MM.1S (cell line): ENCODE results near the gene C1orf198.

Experiments used
- DNase-seq: peaks from one replicate; pipeline ENCODE4 v3.0.0-alpha.2; 2015
- H2AFZ ChIP-seq: fragments of 300-600 bp; sonication (generic); 2 replicates; pipeline ENCODE4 v1.6.0; 2016; ENCODE audit warnings: antibody characterized with exemption, low read length
- H3F3A ChIP-seq: fragments of 300-600 bp; sonication (generic); 2 replicates; pipeline ENCODE4 v1.6.1; 2016; ENCODE audit warnings: mild to moderate bottlenecking, antibody characterized with exemption, low read length, moderate library complexity, mixed read lengths; ENCODE audit not compliant: insufficient read depth
- H3K27ac ChIP-seq: fragments of 300-600 bp; sonication (generic); 2 replicates; pipeline ENCODE4 v1.5.1; 2016; ENCODE audit warnings: mild to moderate bottlenecking, low read length
- H3K27me3 ChIP-seq: fragments of 300-600 bp; sonication (generic); replicated peaks from 2 replicates; pipeline ENCODE4 v1.6.0; 2016; ENCODE audit warnings: low read length; ENCODE audit not compliant: insufficient read depth
- H3K36me3 ChIP-seq: fragments of 300-600 bp; sonication (generic); replicated peaks from 2 replicates; pipeline ENCODE4 v1.6.1; 2016; ENCODE audit warnings: mild to moderate bottlenecking, low read length, mixed read lengths; ENCODE audit not compliant: insufficient read depth
- H3K4me1 ChIP-seq: fragments of 300-600 bp; sonication (generic); 2 replicates; pipeline ENCODE4 v1.6.1; 2016; ENCODE audit warnings: low read length, mixed read lengths
- H3K4me2 ChIP-seq: fragments of 300-600 bp; sonication (generic); 2 replicates; pipeline ENCODE4 v1.6.0; 2016; ENCODE audit warnings: low read depth, low read length
- H3K4me3 ChIP-seq: fragments of 300-600 bp; sonication (generic); 2 replicates; pipeline ENCODE4 v1.5.1; 2016; ENCODE audit warnings: low read length, mixed read lengths
- H3K79me2 ChIP-seq: fragments of 300-600 bp; sonication (generic); 2 replicates; pipeline ENCODE4 v1.6.1; 2016; ENCODE audit warnings: mixed run types, low read length, mixed read lengths
- H3K9ac ChIP-seq: fragments of 300-600 bp; sonication (generic); 2 replicates; pipeline ENCODE4 v1.6.1; 2016; ENCODE audit warnings: low read length, mixed read lengths
- H3K9me2 ChIP-seq: fragments of 300-600 bp; sonication (generic); replicated peaks from 2 replicates; pipeline ENCODE4 v1.6.1; 2016; ENCODE audit warnings: mild to moderate bottlenecking, low read length, mixed read lengths; ENCODE audit not compliant: insufficient read depth
- H3K9me3 ChIP-seq: fragments of 300-600 bp; sonication (generic); replicated peaks from 2 replicates; pipeline ENCODE4 v1.6.1; 2016; ENCODE audit warnings: mild to moderate bottlenecking, low read length, mixed read lengths; ENCODE audit not compliant: insufficient read depth
- H4K20me1 ChIP-seq: fragments of 300-600 bp; sonication (generic); 2 replicates; pipeline ENCODE4 v1.6.1; 2016; ENCODE audit warnings: mild to moderate bottlenecking, low read length, moderate library complexity, mixed read lengths; ENCODE audit not compliant: insufficient read depth
- CTCF ChIP-seq: fragments of 300-600 bp; sonication (generic); IDR thresholded peaks from 2 replicates; pipeline ENCODE4 v1.5.1; 2016; ENCODE audit warnings: antibody characterized with exemption, low read length, mixed read lengths
- EZH2 ChIP-seq: fragments of 300-600 bp; sonication (generic); optimal IDR thresholded peaks from 2 replicates; pipeline ENCODE3; 2017; ENCODE audit warnings: low read depth, mild to moderate bottlenecking, antibody characterized with exemption, low read length, mixed read lengths
- EZH2phosphoT487 ChIP-seq: fragments of 300-600 bp; sonication (generic); IDR thresholded peaks from 2 replicates; pipeline ENCODE4 v1.6.1; 2018; ENCODE audit warnings: antibody characterized with exemption, low read length

The C1orf198 gene

GRCh38 chr1:230823931-230824381 is 44.4 kb downstream of the C1orf198 start:
- no peak for DNase-seq

GRCh38 chr1:230823426-230823825 is 44.9 kb downstream of the C1orf198 start:
- no peak for DNase-seq
- Histone ChIP-seq H2AFZ (no peak overlapping the region), H3K4me1 (peaks cover 16% of the 10 kb centered on the region), H3K9ac (no peak overlapping the region), H4K20me1 (no peaks in the 10 kb centered on the region), H3K27me3 (no peaks in the 10 kb centered on the region), H3F3A (no peaks in the 10 kb centered on the region), H3K4me2 (no peak overlapping the region), H3K36me3 (no peaks in the 10 kb centered on the region), H3K9me2 (no peaks in the 10 kb centered on the region), H3K79me2 (no peaks in the 10 kb centered on the region), H3K27ac (no peak overlapping the region), H3K4me3 (no peak overlapping the region), H3K9me3 (no peaks in the 10 kb centered on the region)
- TF ChIP-seq EZH2phosphoT487 (no peak), EZH2 (no peak), CTCF (no peak)

More at GRCh38 chr1:230823931-230824381, 44.4 kb downstream of the C1orf198 start:
- Histone ChIP-seq H3K27me3 (no peaks in the 10 kb centered on the region), H3K9ac (no peak overlapping the region), H3K4me3 (no peak overlapping the region), H3K9me2 (no peaks in the 10 kb centered on the region), H3K79me2 (no peaks in the 10 kb centered on the region), H3K4me1 (peaks cover 16% of the 10 kb centered on the region), H3K27ac (no peak overlapping the region), H3K36me3 (no peaks in the 10 kb centered on the region), H2AFZ (no peak overlapping the region), H3K4me2 (no peak overlapping the region), H3F3A (no peaks in the 10 kb centered on the region), H4K20me1 (no peaks in the 10 kb centered on the region), H3K9me3 (no peaks in the 10 kb centered on the region)
- TF ChIP-seq EZH2phosphoT487 (no peak), EZH2 (no peak), CTCF (no peak)

GRCh38 chr1:230822092-230822581 is 46.2 kb downstream of the C1orf198 start:
- DNase-seq, result no peak
- no peaks in the 10 kb centered on the region for H3K27me3 ChIP-seq

More at GRCh38 chr1:230822092-230822581, 46.2 kb downstream of the C1orf198 start:
- Histone ChIP-seq H3K4me2 (no peak overlapping the region), H3K9me3 (no peaks in the 10 kb centered on the region), H3K36me3 (no peaks in the 10 kb centered on the region), H3K4me3 (no peak overlapping the region), H3K4me1 (peaks cover 16% of the 10 kb centered on the region), H4K20me1 (no peaks in the 10 kb centered on the region), H3K27ac (no peak overlapping the region), H3F3A (no peaks in the 10 kb centered on the region), H2AFZ (no peak overlapping the region), H3K79me2 (no peaks in the 10 kb centered on the region), H3K9me2 (no peaks in the 10 kb centered on the region), H3K9ac (no peak overlapping the region)
- TF ChIP-seq EZH2, result no peak
- no peak for TF ChIP-seq CTCF
- no peak for TF ChIP-seq EZH2phosphoT487
